ENCODE results near the gene FOXR2.

FOXR2 gene

GRCh38 chrX:55623100-55623499, at the start of gene FOXR2:
Gene FOXR2, plus strand, starts transcription at chrX:55623400. Its CDS starts 312 bp downstream, at chrX:55623712.
- no peak for DNase-seq (ENCODE audit: low read depth)
- H3K4me3 ChIP-seq (ENCODE audit: low read depth, low read length): no peak within 1 kb of the TSS
- no peak for TF ChIP-seq CTCF (conservative IDR thresholded peaks at IDR 0.05; ENCODE audit: low read depth, low read length)

- DNase-seq (ENCODE audit: low read depth): no peak
- no peak for TF ChIP-seq CTCF (conservative IDR thresholded peaks at IDR 0.05; ENCODE audit: low read depth, low read length)
- no peak overlapping the region for H3K4me3 ChIP-seq (ENCODE audit: low read depth, low read length)
Measured at GRCh38 chrX:55579115-55579514, 44.1 kb upstream of the FOXR2 start.

- TF ChIP-seq CTCF (conservative IDR thresholded peaks at IDR 0.05; ENCODE audit: low read depth, low read length): no peak
Measured at GRCh38 chrX:55582447-55582846, 40.8 kb upstream of the FOXR2 start.

GRCh38 chrX:55593296-55593695, 29.9 kb upstream of the FOXR2 start:
- H3K4me3 ChIP-seq (ENCODE audit: low read depth, low read length): no peak overlapping the region
- no peak for TF ChIP-seq CTCF (conservative IDR thresholded peaks at IDR 0.05; ENCODE audit: low read depth, low read length)
- no peak for DNase-seq (ENCODE audit: low read depth)

More at GRCh38 chrX:55582447-55582846, 40.8 kb upstream of the FOXR2 start:
- H3K4me3 ChIP-seq (ENCODE audit: low read depth, low read length): no peak overlapping the region
- DNase-seq (ENCODE audit: low read depth): no peak

GRCh38 chrX:55593756-55594257, 29.4 kb upstream of the FOXR2 start:
- no peak for TF ChIP-seq CTCF (conservative IDR thresholded peaks at IDR 0.05; ENCODE audit: low read depth, low read length)
- no peak for DNase-seq (ENCODE audit: low read depth)
- H3K4me3 ChIP-seq (ENCODE audit: low read depth, low read length): no peak overlapping the region

- no peak overlapping the region for H3K4me3 ChIP-seq (ENCODE audit: low read depth, low read length)
- TF ChIP-seq CTCF (conservative IDR thresholded peaks at IDR 0.05; ENCODE audit: low read depth, low read length): no peak
- no peak for DNase-seq (ENCODE audit: low read depth)
Measured at GRCh38 chrX:55598333-55598732, 24.9 kb upstream of the FOXR2 start.

GRCh38 chrX:55619547-55619946, 3.7 kb upstream of the FOXR2 start:
- no peak for TF ChIP-seq CTCF (conservative IDR thresholded peaks at IDR 0.05; ENCODE audit: low read depth, low read length)
- H3K4me3 ChIP-seq (ENCODE audit: low read depth, low read length): no peak overlapping the region
- DNase-seq (ENCODE audit: low read depth): no peak

All from choroid plexus epithelial cell (primary cell).